ENCODE results near the gene DAZ1.
"Not testable (repeated sequence)": the region's sequence is repeated elsewhere in the genome, so short reads cannot be mapped to it uniquely, and the experiment has no call there.

DAZ1 gene

GRCh38 chrY:23198908-23199307 is at the start of gene DAZ1:
Gene DAZ1, minus strand, starts transcription at chrY:23199008. Its CDS starts 208 bp downstream, at chrY:23198800.
- H3K4me3 ChIP-seq (ENCODE audit: low read depth, low read length), result not testable (repeated sequence)

DNA sequence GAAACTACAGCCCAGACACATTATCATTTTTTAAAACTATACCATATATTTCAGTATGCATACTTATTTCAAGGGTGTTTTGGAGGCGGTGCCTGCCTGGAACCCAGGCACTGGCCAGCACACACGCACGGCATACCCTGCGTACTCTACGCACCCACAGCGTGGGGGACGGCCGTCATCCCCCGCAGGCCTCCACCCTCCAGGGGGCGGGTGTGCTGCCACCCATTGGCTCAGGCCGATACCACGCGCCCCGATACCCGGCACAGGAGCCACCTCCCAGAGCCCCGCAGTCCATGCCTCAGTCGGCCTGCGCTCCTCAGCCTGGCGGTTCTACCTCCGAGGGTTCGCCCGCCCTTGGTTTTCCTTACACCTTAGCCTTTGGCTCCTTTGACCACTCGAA is 20.4 kb upstream of the DAZ1 start, which contains the start of gene DAZ2:
DAZ2 (plus strand) TSS at position 301 of the 400 bp plus-strand sequence. CDS start 208 bp downstream, outside the sequence.
- not testable (repeated sequence) for H3K4me3 ChIP-seq (ENCODE audit: low read depth, low read length)

DNA sequence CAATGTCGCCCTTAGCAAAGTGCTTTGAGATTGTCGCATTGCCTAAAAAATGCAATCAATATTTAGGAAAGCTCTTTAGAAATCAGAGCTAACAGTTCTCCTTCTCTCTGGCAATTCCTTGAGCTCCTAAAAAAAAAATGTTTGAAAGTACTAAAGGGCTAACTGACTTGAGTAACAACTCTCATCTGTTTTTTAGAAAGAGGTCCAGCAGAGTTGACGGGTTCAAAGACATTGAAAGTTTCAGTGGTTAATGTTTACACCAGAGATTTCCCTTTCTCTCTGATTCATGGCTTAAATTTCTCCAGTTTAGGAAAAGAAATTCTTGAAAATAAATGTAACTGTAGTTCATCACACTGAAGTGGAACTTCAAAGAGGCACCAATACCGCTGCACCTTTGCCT is 11.9 kb upstream of the DAZ1 start:
- not testable (repeated sequence) for H3K4me3 ChIP-seq (ENCODE audit: low read depth, low read length)

GRCh38 chrY:23209802-23210495 is 11.1 kb upstream of the DAZ1 start:
- not testable (repeated sequence) for H3K4me3 ChIP-seq (ENCODE audit: low read depth, low read length)

GRCh38 chrY:23207455-23207854 is 8.6 kb upstream of the DAZ1 start:
- H3K4me3 ChIP-seq (ENCODE audit: low read depth, low read length), result not testable (repeated sequence)
